GM12873 (cell line): Measurements from ENCODE around the gene GZMM.

ENCODE experiments used
- CTCF ChIP-seq: IDR thresholded peaks from 2 replicates; pipeline ENCODE4 v1.5.1; 2012; ENCODE audit warnings: low read depth, mild to moderate bottlenecking, moderate library complexity, low read length, control low read depth; ENCODE audit not compliant: insufficient read depth; ENCODE audit errors: missing control alignments

GZMM gene

GRCh38 chr19:567296-567900 is 23.5 kb downstream of the GZMM start:
- no peak for TF ChIP-seq CTCF

- no peak for TF ChIP-seq CTCF
Observed at GRCh38 chr19:570251-570686, 26.4 kb downstream of the GZMM start.

GRCh38 chr19:570937-571565 is 27.2 kb downstream of the GZMM start:
- no peak for TF ChIP-seq CTCF

GRCh38 chr19:571566-571974 is 27.7 kb downstream of the GZMM start:
- TF ChIP-seq CTCF = no peak

- no peak for TF ChIP-seq CTCF
Observed at GRCh38 chr19:572140-572742, 28.4 kb downstream of the GZMM start, which contains the start of gene BSG. Gene BSG (plus strand): TSS chr19:572596. CDS start chr19:572635, 39 bp downstream.

GRCh38 chr19:572743-573518 is 29.1 kb downstream of the GZMM start:
- no peak for TF ChIP-seq CTCF

GRCh38 chr19:573519-573825 is 29.6 kb downstream of the GZMM start:
- no peak for TF ChIP-seq CTCF
